Measurements from ENCODE around the gene ADAMTSL3.

Gene ADAMTSL3

GRCh38 chr15:83999396-84000135 lies 345.6 kb downstream of the ADAMTSL3 start:
- DNase-seq (ENCODE audit: extremely low read depth, low read depth), result peak; percentile 0
- H3K4me3 ChIP-seq (replicated peaks; ENCODE audit: low read depth, low read length), result no peak overlapping the region
- no peak for TF ChIP-seq CTCF (IDR thresholded peaks at IDR 0.05; ENCODE audit: low read depth, low read length, missing control alignments)

- H3K4me3 ChIP-seq (replicated peaks; ENCODE audit: low read depth, low read length), result no peak overlapping the region
- no peak for TF ChIP-seq CTCF (IDR thresholded peaks at IDR 0.05; ENCODE audit: low read depth, low read length, missing control alignments)
- no peak for DNase-seq (ENCODE audit: extremely low read depth, low read depth)
These were observed 347.1 kb downstream of the ADAMTSL3 start for GRCh38 chr15:84001037-84001436.

- no peak for TF ChIP-seq CTCF (IDR thresholded peaks at IDR 0.05; ENCODE audit: low read depth, low read length, missing control alignments)
- no peak for DNase-seq (ENCODE audit: extremely low read depth, low read depth)
- no peak overlapping the region for H3K4me3 ChIP-seq (replicated peaks; ENCODE audit: low read depth, low read length)
These were observed 347.7 kb downstream of the ADAMTSL3 start for GRCh38 chr15:84001655-84002054.

GRCh38 chr15:84003791-84004503 lies 350.0 kb downstream of the ADAMTSL3 start:
- H3K4me3 ChIP-seq (replicated peaks; ENCODE audit: low read depth, low read length), result no peak overlapping the region
- no peak for DNase-seq (ENCODE audit: extremely low read depth, low read depth)
- TF ChIP-seq CTCF (IDR thresholded peaks at IDR 0.05; ENCODE audit: low read depth, low read length, missing control alignments), result no peak

- TF ChIP-seq CTCF (IDR thresholded peaks at IDR 0.05; ENCODE audit: low read depth, low read length, missing control alignments), result no peak
- no peak overlapping the region for H3K4me3 ChIP-seq (replicated peaks; ENCODE audit: low read depth, low read length)
- DNase-seq (ENCODE audit: extremely low read depth, low read depth), result no peak
These were observed 352.5 kb downstream of the ADAMTSL3 start for GRCh38 chr15:84006421-84006820.

- TF ChIP-seq CTCF (IDR thresholded peaks at IDR 0.05; ENCODE audit: low read depth, low read length, missing control alignments), result no peak
- DNase-seq (ENCODE audit: extremely low read depth, low read depth), result no peak
- H3K4me3 ChIP-seq (replicated peaks; ENCODE audit: low read depth, low read length), result no peak overlapping the region
These were observed 355.7 kb downstream of the ADAMTSL3 start for GRCh38 chr15:84009616-84010015.

Measured in HFF-Myc (cell line).